ENCODE results near the gene ARHGAP22. TPM values are rescaled to one million over a fixed set of nuclear protein-coding genes. Genes with fewer than 3 reads are reported as not detected.

The ARHGAP22 gene
- total and polyA plus RNA-seq, 5 donors: 1.4 to 6.5 (median 5.1) TPM

GRCh38 chr10:48556713-48557112, 48.2 kb downstream of the ARHGAP22 start:
- ATAC-seq: no peak
- WGBS: 94% methylated on average over 6 of the region's 6 CpGs
- intact Hi-C loops (cut with DNase I): loop anchor here in 1 of 4 donors (10.0 kb wide), 1 partner anchor 608 kb away; no protein-coding TSS in a partner anchor

DNA sequence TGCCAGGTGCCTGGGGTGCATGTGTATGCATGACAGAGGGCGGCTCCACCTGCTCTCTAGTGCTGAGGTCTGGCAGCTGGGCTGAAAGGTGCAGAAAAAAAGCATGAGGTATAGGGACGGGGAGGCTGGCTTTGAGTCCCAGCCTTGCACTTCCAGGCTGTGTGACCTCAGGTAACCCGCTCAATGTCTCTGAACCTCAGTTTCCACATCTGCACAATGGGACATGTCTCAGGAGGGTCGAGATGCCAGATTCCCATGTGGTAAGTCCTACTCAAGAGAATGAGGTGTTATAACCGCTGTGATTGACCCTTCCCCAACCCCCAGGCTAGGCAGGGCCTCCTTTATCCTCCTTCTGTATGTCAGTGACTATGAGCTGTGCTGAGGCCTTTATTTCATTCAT, 48.8 kb downstream of the ARHGAP22 start:
- no peak for DNase-seq
- WGBS: 92% methylated on average over 5 of the region's 5 CpGs
- no peaks in the 10 kb centered on the region for H3K9me3 ChIP-seq (ENCODE audit: control insufficient read depth, low read length)
- H3K27me3 ChIP-seq (ENCODE audit: control insufficient read depth, insufficient read depth): no peaks in the 10 kb centered on the region
- no peak overlapping the region for H3K4me3 ChIP-seq (ENCODE audit: low read length)
- no peaks in the 10 kb centered on the region for H3K4me1 ChIP-seq (ENCODE audit: control insufficient read depth, insufficient read depth, low read length)
- H3K27ac ChIP-seq (ENCODE audit: low read length): no peak overlapping the region
- intact Hi-C loops (cut with DNase I): loop anchor here in 1 of 4 donors (10.0 kb wide), 1 partner anchor 609 kb away; no protein-coding TSS in a partner anchor
- ATAC-seq: no peak

More at GRCh38 chr10:48556713-48557112, 48.2 kb downstream of the ARHGAP22 start:
- H3K4me3 ChIP-seq (ENCODE audit: low read length): no peak overlapping the region
- DNase-seq: no peak
- H3K27me3 ChIP-seq (ENCODE audit: control insufficient read depth, insufficient read depth): no peaks in the 10 kb centered on the region
- no peaks in the 10 kb centered on the region for H3K4me1 ChIP-seq (ENCODE audit: control insufficient read depth, insufficient read depth, low read length)
- H3K27ac ChIP-seq (ENCODE audit: low read length): no peak overlapping the region
- no peaks in the 10 kb centered on the region for H3K9me3 ChIP-seq (ENCODE audit: control insufficient read depth, low read length)

DNA sequence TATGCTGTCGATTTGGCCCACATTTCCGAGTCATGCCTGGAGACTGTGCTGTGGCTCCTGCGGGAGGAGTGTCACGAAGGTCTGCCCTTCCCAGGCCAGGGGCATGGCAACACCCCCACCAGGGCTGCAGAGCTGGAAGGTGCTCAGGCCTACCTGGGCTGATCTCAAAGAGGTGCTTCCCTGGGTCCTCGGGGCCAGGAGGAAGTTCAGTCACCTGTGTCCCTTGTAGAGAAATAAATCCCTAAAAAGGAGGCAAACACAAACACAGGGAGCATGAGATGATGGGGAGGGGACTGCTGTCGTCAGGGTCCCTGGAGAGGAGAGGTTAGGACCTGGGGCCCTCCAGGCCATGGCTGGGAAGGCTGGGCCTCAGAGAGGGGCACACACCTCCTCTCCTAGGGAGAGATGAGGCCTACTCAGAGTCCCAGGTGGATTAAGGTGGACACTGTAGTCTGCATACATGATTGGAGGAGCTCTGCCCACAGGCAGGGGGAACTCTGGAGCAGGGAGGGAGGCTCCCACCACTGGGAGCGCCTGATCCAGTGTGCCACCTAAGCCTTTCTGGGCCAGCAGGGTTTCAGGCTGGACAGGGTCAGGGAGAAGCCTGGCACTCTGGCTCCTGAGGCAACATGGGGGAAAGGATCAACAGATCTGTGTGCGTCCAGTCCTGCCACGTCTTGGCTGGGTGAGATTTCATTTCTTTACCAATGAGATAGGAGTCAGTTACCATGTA, 49.4 kb downstream of the ARHGAP22 start:
- DNase-seq (no peak), ATAC-seq (no peak)
- Histone ChIP-seq H3K4me1 (ENCODE audit: control insufficient read depth, insufficient read depth, low read length) (no peaks in the 10 kb centered on the region), H3K27me3 (ENCODE audit: control insufficient read depth, insufficient read depth) (no peaks in the 10 kb centered on the region), H3K9me3 (ENCODE audit: control insufficient read depth, low read length) (no peaks in the 10 kb centered on the region), H3K4me3 (ENCODE audit: low read length) (no peak overlapping the region), H3K27ac (ENCODE audit: low read length) (no peak overlapping the region)
- 86% methylated on average over 9 of the region's 9 CpGs for WGBS
- intact Hi-C loops (cut with DNase I): loop anchor here in 2 of 4 donors (2.0 to 10.0 kb wide), 2 partner anchors 101 to 609 kb away; no protein-coding TSS in a partner anchor

DNA sequence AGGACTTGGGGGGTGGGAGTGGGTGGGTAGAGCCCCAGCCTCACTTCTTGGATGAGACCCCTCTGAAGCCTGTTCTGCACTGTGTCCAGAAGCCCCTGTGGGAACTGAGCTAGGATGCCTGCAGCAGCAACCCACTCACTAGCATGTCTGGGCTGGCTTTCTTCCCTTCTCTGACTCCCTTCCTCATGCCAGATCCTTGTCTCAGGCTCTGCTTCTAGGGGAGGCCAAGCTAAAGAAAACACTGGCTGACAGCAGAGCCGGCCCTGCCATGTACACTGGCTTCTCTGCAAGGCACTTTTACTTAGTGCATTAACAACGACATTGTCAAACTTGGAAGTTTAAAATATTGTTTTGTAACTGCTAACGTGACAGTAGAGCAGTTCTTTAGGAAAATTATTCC, 50.2 kb downstream of the ARHGAP22 start:
- DNase-seq (peak in 1 of 3 donors; percentile 72), ATAC-seq (peak; percentile 45 to 75)
- Histone ChIP-seq H3K4me1 (ENCODE audit: control insufficient read depth, insufficient read depth, low read length) (no peaks in the 10 kb centered on the region), H3K9me3 (ENCODE audit: control insufficient read depth, low read length) (no peaks in the 10 kb centered on the region), H3K27me3 (ENCODE audit: control insufficient read depth, insufficient read depth) (no peaks in the 10 kb centered on the region), H3K4me3 (ENCODE audit: low read length) (no peak overlapping the region), H3K27ac (ENCODE audit: low read length) (no peak overlapping the region)
- intact Hi-C loops (cut with DNase I): loop anchor here (2.0 to 10.0 kb wide), 3 partner anchors 102 to 610 kb away; no protein-coding TSS in a partner anchor
- WGBS: 50% methylated on average over 3 of the region's 3 CpGs

- intact Hi-C loops (cut with DNase I): loop anchor here (2.0 to 10.0 kb wide), 3 partner anchors 103 to 611 kb away; no protein-coding TSS in a partner anchor
- Histone ChIP-seq H3K4me3 (ENCODE audit: low read length) (no peak overlapping the region), H3K27me3 (ENCODE audit: control insufficient read depth, insufficient read depth) (no peaks in the 10 kb centered on the region), H3K27ac (ENCODE audit: low read length) (no peak overlapping the region), H3K9me3 (ENCODE audit: control insufficient read depth, low read length) (no peaks in the 10 kb centered on the region), H3K4me1 (ENCODE audit: control insufficient read depth, insufficient read depth, low read length) (no peaks in the 10 kb centered on the region)
- whole genome bisulfite sequencing: 65% methylated on average over 3 of the region's 3 CpGs
- ATAC-seq (peak; percentile 40 to 63), DNase-seq (peak in 1 of 3 donors; percentile 51)
Observed at GRCh38 chr10:48554246-48554645, 50.6 kb downstream of the ARHGAP22 start.

DNA sequence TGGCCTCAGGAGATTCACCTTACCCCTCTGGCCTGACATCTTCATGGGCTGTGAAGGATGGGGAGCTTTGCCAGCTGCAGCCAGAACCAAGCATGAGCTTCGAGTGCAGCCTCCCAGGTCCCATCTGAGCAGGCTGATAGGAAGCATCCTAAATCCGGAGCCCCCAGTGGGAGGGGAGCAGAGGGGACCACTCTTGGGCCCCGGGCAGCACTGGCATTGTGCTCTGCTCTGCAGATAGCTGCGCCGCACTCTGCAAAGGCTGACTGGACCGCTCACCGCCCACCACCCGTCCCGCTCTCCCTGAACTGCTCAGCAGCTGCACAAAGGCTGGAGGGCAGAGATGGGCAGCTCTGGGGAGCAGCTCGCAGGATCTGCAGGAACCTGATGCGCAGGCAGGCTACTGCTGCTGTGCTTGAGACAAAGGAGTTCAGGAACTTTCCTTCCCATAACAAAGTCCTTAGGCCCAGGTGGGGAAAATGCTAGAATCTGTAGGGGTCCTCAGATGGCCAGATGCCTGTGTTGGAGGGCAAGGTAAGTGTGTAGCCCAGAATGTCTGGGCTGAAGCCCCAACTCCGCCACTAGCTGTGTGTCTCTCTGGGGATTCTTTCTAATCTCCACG, 51.8 kb downstream of the ARHGAP22 start:
- Histone ChIP-seq H3K27me3 (ENCODE audit: control insufficient read depth, insufficient read depth) (no peaks in the 10 kb centered on the region), H3K4me3 (ENCODE audit: low read length) (no peak overlapping the region), H3K4me1 (ENCODE audit: control insufficient read depth, insufficient read depth, low read length) (no peaks in the 10 kb centered on the region), H3K9me3 (ENCODE audit: control insufficient read depth, low read length) (no peaks in the 10 kb centered on the region), H3K27ac (ENCODE audit: low read length) (no peak overlapping the region)
- 84% methylated on average over 13 of the region's 13 CpGs for WGBS
- DNase-seq: no peak
- intact Hi-C loops (cut with DNase I): loop anchor here in 3 of 4 donors (2.0 to 10.0 kb wide), 3 partner anchors 104 to 612 kb away; no protein-coding TSS in a partner anchor
- ATAC-seq: no peak

GRCh38 chr10:48551861-48552591, 52.8 kb downstream of the ARHGAP22 start:
- DNase-seq: peak; percentile 37 to 78 (median 74)
- peak; percentile 56 to 62 for ATAC-seq

DNA sequence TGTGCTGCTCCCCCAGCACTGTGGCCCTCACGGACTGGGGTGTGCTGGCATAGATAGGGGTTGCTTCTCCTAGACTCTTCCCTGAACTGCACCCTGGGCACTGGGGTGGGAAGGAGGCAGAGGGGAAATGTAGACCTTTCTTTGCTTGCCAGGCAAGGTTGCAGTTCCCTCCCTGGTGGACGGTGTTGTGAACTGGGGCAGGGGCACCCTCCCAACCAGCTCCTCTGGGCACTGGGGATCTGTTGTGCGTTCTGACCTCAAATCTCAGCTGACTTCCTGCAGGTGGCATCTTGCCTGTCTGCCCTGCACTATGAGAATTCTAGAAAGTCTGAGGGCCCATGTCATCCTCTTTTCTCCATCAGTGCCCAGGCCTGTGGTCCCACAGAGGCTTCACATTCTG, 53.9 kb downstream of the ARHGAP22 start:
- no peaks in the 10 kb centered on the region for H3K27me3 ChIP-seq (ENCODE audit: control insufficient read depth, insufficient read depth)
- DNase-seq (no peak), ATAC-seq (no peak)
- no peak overlapping the region for H3K27ac ChIP-seq (ENCODE audit: low read length)
- no peaks in the 10 kb centered on the region for H3K4me1 ChIP-seq (ENCODE audit: control insufficient read depth, insufficient read depth, low read length)
- 80% methylated on average over 3 of the region's 3 CpGs for WGBS
- H3K4me3 ChIP-seq (ENCODE audit: low read length): no peak overlapping the region
- H3K9me3 ChIP-seq (ENCODE audit: control insufficient read depth, low read length): no peaks in the 10 kb centered on the region
- intact Hi-C loops (cut with DNase I): loop anchor here in 3 of 4 donors (5.0 to 10.0 kb wide), 2 partner anchors 106 to 614 kb away; no protein-coding TSS in a partner anchor

More at GRCh38 chr10:48551861-48552591, 52.8 kb downstream of the ARHGAP22 start:
- H3K9me3 ChIP-seq (ENCODE audit: control insufficient read depth, low read length): no peaks in the 10 kb centered on the region
- H3K4me1 ChIP-seq (ENCODE audit: control insufficient read depth, insufficient read depth, low read length): no peaks in the 10 kb centered on the region
- intact Hi-C loops (cut with DNase I): loop anchor here in 3 of 4 donors (2.0 to 10.0 kb wide), 3 partner anchors 105 to 613 kb away; no protein-coding TSS in a partner anchor
- WGBS: 38% methylated on average over 7 of the region's 7 CpGs
- H3K27ac ChIP-seq (ENCODE audit: low read length): no peak overlapping the region
- H3K27me3 ChIP-seq (ENCODE audit: control insufficient read depth, insufficient read depth): no peaks in the 10 kb centered on the region
- no peak overlapping the region for H3K4me3 ChIP-seq (ENCODE audit: low read length)

GRCh38 chr10:48550071-48550691, 54.7 kb downstream of the ARHGAP22 start:
- no peaks in the 10 kb centered on the region for H3K27me3 ChIP-seq (ENCODE audit: control insufficient read depth, insufficient read depth)
- WGBS: 93% methylated on average over 6 of the region's 6 CpGs
- no peaks in the 10 kb centered on the region for H3K9me3 ChIP-seq (ENCODE audit: control insufficient read depth, low read length)
- H3K4me3 ChIP-seq (ENCODE audit: low read length): no peak overlapping the region
- intact Hi-C loops (cut with DNase I): loop anchor here in 3 of 4 donors (5.0 to 10.0 kb wide), 2 partner anchors 107 to 615 kb away; no protein-coding TSS in a partner anchor
- no peak overlapping the region for H3K27ac ChIP-seq (ENCODE audit: low read length)
- no peaks in the 10 kb centered on the region for H3K4me1 ChIP-seq (ENCODE audit: control insufficient read depth, insufficient read depth, low read length)
- ATAC-seq: no peak
- DNase-seq: no peak

DNA sequence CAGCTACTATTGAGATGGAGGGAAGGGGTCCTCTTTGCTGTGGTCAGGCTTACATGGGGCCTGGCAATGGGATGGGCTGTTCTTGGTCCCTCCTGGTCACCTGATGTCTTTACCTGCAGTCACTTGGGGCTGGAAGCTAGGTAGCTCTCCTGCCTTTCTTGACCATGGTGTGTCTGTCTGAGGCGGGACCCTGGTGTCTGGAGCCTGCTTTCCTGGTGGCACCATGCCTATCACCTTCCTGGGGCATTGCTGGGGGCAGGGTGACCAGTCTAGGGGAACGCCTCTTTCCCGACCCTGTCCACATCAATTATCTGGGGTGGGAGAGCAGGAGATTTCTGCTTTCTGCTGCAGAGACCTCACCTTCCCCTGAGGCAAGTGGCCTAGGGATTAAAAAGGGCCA, 55.6 kb downstream of the ARHGAP22 start:
- 92% methylated on average over 3 of the region's 3 CpGs for WGBS
- no peak overlapping the region for H3K4me3 ChIP-seq (ENCODE audit: low read length)
- intact Hi-C loops (cut with DNase I): no loop called here
- no peaks in the 10 kb centered on the region for H3K4me1 ChIP-seq (ENCODE audit: control insufficient read depth, insufficient read depth, low read length)
- no peak for ATAC-seq
- no peaks in the 10 kb centered on the region for H3K9me3 ChIP-seq (ENCODE audit: control insufficient read depth, low read length)
- H3K27me3 ChIP-seq (ENCODE audit: control insufficient read depth, insufficient read depth): no peaks in the 10 kb centered on the region
- H3K27ac ChIP-seq (ENCODE audit: low read length): no peak overlapping the region
- DNase-seq: no peak
